ENCODE measurements around the gene SYP.

Gene SYP

DNA sequence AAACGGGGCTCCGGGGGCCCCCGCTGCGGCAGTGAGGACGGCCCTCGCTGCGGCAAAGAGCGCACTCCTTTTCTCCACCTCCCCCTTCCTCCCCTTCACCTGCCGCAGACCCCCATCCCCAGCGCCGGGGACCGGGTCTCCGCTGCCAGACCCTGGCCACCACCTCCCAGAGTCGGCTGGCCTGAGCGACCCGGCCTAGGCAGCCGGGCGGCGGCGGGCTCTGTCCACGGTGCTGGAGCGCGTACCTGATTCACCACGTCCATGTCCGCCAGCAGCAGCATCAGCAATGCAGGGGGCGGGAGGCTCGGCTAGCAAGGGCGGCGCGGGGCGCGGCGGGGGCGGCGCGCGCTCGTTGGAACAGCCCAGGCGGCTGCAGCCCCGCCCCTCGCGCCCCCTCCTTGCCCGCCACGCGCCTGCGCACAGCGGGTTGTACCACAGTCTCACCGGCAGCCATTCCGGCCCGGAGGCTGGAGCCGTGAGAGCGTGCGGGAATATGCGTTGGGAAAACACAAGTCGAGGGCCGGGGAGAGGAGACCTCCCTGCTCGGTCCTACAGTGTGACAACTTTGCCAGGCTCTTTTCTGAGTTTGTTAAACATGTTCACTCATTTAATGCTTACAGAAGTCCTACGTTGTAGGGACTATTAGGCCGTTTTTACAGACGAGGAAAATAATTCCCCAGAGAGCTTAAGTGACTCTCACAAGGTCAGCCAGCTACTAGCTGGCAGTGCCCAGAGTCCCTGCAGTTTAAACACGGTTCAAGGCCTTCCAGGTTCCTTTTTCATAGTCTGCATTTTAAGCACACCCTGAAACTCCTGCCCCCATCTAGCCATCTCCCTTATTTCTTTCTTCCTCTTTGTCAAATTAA is at the start of gene SYP:
TSS of gene SYP (minus strand) at position 288 of the 866 bp plus-strand sequence. CDS start at position 281, 7 bp downstream.
- no peaks in the 10 kb centered on the region for H3K36me3 ChIP-seq (ENCODE audit: control insufficient read depth in 5 of 5, insufficient read depth in 5 of 5, low read length in 5 of 5)
- H3K9me3 ChIP-seq (ENCODE audit: control insufficient read depth in 5 of 5, low read length in 5 of 5), result no peaks in the 10 kb centered on the region
- H3K9ac ChIP-seq (ENCODE audit: low read length in 5 of 5), result peak within 1 kb of the TSS in 1 of 5 donors; percentile 42
- no peak within 1 kb of the TSS for H3K27ac ChIP-seq (ENCODE audit: low read depth, low read length)
- peaks cover 0 to 14% (median 6%) of the 10 kb centered on the region in 5 donors for H3K27me3 ChIP-seq (ENCODE audit: control insufficient read depth in 5 of 5, insufficient read depth in 4 of 5, low read length in 5 of 5)
- peak within 1 kb of the TSS; percentile 13 to 59 (median 42) for H3K4me3 ChIP-seq (ENCODE audit: low read depth in 1 of 5, low read length in 5 of 5)
- H3K4me1 ChIP-seq (ENCODE audit: control insufficient read depth in 5 of 5, insufficient read depth in 5 of 5, low read length in 5 of 5), result peaks cover 0 to 11% (median 6%) of the 10 kb centered on the region in 5 donors

DNA sequence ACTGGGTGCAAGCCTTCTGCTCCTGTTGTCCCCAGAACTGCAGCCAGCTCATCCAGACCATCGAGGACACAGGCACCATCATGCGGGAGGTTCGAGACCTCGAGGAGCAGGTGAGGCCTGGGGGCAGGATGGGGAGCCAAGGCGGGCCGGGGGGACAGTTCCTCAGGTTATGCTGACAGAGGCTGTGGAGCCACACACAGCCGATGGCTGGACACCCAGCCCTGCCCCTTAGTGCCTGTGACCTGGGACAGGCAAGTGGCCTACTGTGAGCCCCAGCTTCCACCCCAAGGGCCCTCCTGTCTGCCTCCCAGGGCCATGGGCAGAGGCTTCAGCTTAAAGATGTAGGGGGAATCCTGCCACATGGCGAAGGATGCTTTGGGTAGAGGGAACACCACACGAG is 49.6 kb upstream of the SYP start:
- H3K4me3 ChIP-seq (ENCODE audit: low read depth in 1 of 5, low read length in 5 of 5), result no peak overlapping the region
- peaks cover 0 to 2% (median 0%) of the 10 kb centered on the region in 5 donors for H3K9me3 ChIP-seq (ENCODE audit: control insufficient read depth in 5 of 5, low read length in 5 of 5)
- no peak overlapping the region for H3K27ac ChIP-seq (ENCODE audit: low read depth, low read length)
- H3K27me3 ChIP-seq (ENCODE audit: control insufficient read depth in 5 of 5, insufficient read depth in 4 of 5, low read length in 5 of 5), result peaks cover 0 to 16% (median 3%) of the 10 kb centered on the region in 5 donors
- H3K36me3 ChIP-seq (ENCODE audit: control insufficient read depth in 5 of 5, insufficient read depth in 5 of 5, low read length in 5 of 5), result peaks cover 0 to 50% (median 33%) of the 10 kb centered on the region in 5 donors
- H3K4me1 ChIP-seq (ENCODE audit: control insufficient read depth in 5 of 5, insufficient read depth in 5 of 5, low read length in 5 of 5), result no peaks in the 10 kb centered on the region
- no peak overlapping the region for H3K9ac ChIP-seq (ENCODE audit: low read length in 5 of 5)

DNA sequence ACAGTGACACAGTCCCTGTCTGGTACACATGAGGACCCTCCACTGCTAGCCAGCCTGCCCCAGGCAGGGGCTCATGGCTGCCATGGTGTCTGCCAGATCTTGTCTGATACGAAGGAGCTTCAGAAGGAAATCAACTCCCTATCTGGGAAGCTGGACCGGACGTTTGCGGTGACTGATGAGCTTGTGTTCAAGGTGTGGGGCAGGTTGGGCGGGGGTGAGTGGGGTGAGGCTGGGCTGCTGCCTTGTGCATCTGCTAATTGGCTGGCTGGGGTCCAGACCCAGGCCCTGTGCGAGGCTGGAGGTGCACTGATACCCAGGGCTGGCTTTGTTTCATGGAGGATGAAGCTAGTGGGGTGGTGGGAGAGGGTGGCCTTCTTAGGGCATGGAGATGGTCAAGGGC is 49.1 kb upstream of the SYP start:
- no peak overlapping the region for H3K27ac ChIP-seq (ENCODE audit: low read depth, low read length)
- H3K9me3 ChIP-seq (ENCODE audit: control insufficient read depth in 5 of 5, low read length in 5 of 5), result peaks cover 0 to 2% (median 0%) of the 10 kb centered on the region in 5 donors
- H3K27me3 ChIP-seq (ENCODE audit: control insufficient read depth in 5 of 5, insufficient read depth in 4 of 5, low read length in 5 of 5), result peaks cover 0 to 16% (median 3%) of the 10 kb centered on the region in 5 donors
- H3K4me1 ChIP-seq (ENCODE audit: control insufficient read depth in 5 of 5, insufficient read depth in 5 of 5, low read length in 5 of 5), result no peaks in the 10 kb centered on the region
- H3K9ac ChIP-seq (ENCODE audit: low read length in 5 of 5), result no peak overlapping the region
- H3K4me3 ChIP-seq (ENCODE audit: low read depth in 1 of 5, low read length in 5 of 5), result no peak overlapping the region
- H3K36me3 ChIP-seq (ENCODE audit: control insufficient read depth in 5 of 5, insufficient read depth in 5 of 5, low read length in 5 of 5), result peaks cover 0 to 55% (median 36%) of the 10 kb centered on the region in 5 donors

DNA sequence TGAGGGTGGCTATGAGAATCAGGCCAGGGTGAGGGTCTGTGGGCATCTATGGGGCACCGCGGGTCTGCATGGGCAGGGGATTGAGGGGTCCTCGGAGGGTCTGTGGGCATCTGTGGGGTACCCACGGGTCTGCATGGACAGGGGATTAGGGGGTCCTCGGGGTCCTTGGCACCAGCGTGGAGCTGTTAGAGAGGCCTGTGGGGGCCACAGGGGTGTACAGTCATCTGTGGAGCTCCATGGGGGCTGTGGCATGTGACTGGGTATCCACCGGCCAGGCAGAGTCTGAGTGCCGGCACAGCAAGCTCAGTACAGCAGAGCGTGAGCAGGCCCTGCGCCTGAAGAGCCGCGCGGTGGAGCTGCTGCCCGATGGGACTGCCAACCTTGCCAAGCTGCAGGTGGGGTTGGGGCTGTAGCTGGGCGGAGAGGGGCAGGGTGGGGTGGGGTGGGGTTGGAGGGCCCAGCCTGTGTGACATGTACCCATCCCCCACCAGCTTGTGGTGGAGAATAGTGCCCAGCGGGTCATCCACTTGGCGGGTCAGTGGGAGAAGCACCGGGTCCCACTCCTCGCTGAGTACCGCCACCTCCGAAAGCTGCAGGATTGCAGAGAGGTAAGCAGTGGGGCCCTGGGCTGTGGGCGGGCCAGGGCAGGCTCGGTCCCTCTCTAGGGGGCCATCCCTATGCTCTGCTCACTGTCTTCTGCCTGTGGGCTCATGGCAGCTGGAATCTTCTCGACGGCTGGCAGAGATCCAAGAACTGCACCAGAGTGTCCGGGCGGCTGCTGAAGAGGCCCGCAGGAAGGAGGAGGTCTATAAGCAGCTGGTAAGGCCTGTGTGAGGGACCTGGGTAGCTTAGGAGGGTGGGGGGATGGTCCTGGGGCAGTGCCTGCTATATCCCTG is 48.2 kb upstream of the SYP start:
- no peak overlapping the region for H3K4me3 ChIP-seq (ENCODE audit: low read depth in 1 of 5, low read length in 5 of 5)
- H3K9me3 ChIP-seq (ENCODE audit: control insufficient read depth in 5 of 5, low read length in 5 of 5), result peaks cover 0 to 2% (median 0%) of the 10 kb centered on the region in 5 donors

DNA sequence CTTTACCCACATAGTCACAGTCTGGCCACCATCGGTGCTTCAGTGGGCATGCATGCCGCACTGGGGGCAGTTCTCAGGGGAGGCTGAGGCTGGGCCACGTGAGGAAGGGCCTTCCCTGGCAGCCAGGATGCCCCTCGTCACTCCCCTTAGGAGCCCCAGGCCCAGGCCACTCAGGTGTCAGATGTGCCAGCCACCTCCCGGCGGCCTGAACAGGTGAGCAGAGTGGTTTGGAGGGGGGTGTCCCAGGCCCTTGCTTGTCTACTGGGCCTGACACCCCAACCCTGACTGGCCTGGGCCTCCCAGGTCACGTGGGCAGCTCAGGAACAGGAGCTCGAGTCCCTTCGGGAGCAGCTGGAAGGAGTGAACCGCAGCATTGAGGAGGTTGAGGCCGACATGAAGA is 47.4 kb upstream of the SYP start:
- peaks cover 0 to 2% (median 0%) of the 10 kb centered on the region in 5 donors for H3K9me3 ChIP-seq (ENCODE audit: control insufficient read depth in 5 of 5, low read length in 5 of 5)
- no peak overlapping the region for H3K4me3 ChIP-seq (ENCODE audit: low read depth in 1 of 5, low read length in 5 of 5)
- H3K27me3 ChIP-seq (ENCODE audit: control insufficient read depth in 5 of 5, insufficient read depth in 4 of 5, low read length in 5 of 5), result peaks cover 0 to 14% (median 6%) of the 10 kb centered on the region in 5 donors
- no peaks in the 10 kb centered on the region for H3K4me1 ChIP-seq (ENCODE audit: control insufficient read depth in 5 of 5, insufficient read depth in 5 of 5, low read length in 5 of 5)
- H3K27ac ChIP-seq (ENCODE audit: low read depth, low read length), result no peak overlapping the region
- H3K36me3 ChIP-seq (ENCODE audit: control insufficient read depth in 5 of 5, insufficient read depth in 5 of 5, low read length in 5 of 5), result peaks cover 0 to 71% (median 51%) of the 10 kb centered on the region in 5 donors
- no peak overlapping the region for H3K9ac ChIP-seq (ENCODE audit: low read length in 5 of 5)

More for the DNA sequence above, 48.2 kb upstream of the SYP start:
- peaks cover 0 to 16% (median 6%) of the 10 kb centered on the region in 5 donors for H3K27me3 ChIP-seq (ENCODE audit: control insufficient read depth in 5 of 5, insufficient read depth in 4 of 5, low read length in 5 of 5)
- H3K27ac ChIP-seq (ENCODE audit: low read depth, low read length), result no peak overlapping the region
- no peak overlapping the region for H3K9ac ChIP-seq (ENCODE audit: low read length in 5 of 5)
- peaks cover 0 to 63% (median 43%) of the 10 kb centered on the region in 5 donors for H3K36me3 ChIP-seq (ENCODE audit: control insufficient read depth in 5 of 5, insufficient read depth in 5 of 5, low read length in 5 of 5)
- H3K4me1 ChIP-seq (ENCODE audit: control insufficient read depth in 5 of 5, insufficient read depth in 5 of 5, low read length in 5 of 5), result no peaks in the 10 kb centered on the region

DNA sequence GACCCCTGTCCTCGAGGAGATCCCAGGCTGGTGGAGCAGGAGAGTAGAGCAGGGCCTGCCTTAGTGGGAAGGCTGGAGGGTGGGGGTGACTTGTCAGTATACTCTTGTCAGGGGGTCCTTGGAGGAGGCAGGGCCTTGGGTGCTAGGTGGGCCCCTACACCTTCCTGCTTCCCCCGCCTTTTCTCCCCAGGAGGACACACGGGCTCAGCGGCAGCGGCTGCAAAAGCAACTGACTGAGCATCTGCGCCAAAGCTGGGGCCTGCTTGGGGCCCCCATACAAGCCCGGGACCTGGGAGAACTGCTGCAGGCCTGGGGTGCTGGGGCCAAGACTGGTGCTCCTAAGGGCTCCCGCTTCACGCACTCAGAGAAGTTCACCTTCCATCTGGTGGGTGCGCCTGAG is 46.5 kb upstream of the SYP start:
- peaks cover 0 to 2% (median 0%) of the 10 kb centered on the region in 5 donors for H3K9me3 ChIP-seq (ENCODE audit: control insufficient read depth in 5 of 5, low read length in 5 of 5)
- H3K27me3 ChIP-seq (ENCODE audit: control insufficient read depth in 5 of 5, insufficient read depth in 4 of 5, low read length in 5 of 5), result peaks cover 0 to 14% (median 6%) of the 10 kb centered on the region in 5 donors
- H3K36me3 ChIP-seq (ENCODE audit: control insufficient read depth in 5 of 5, insufficient read depth in 5 of 5, low read length in 5 of 5), result peaks cover 0 to 78% (median 54%) of the 10 kb centered on the region in 5 donors
- no peaks in the 10 kb centered on the region for H3K4me1 ChIP-seq (ENCODE audit: control insufficient read depth in 5 of 5, insufficient read depth in 5 of 5, low read length in 5 of 5)
- no peak overlapping the region for H3K27ac ChIP-seq (ENCODE audit: low read depth, low read length)
- H3K9ac ChIP-seq (ENCODE audit: low read length in 5 of 5), result no peak overlapping the region
- no peak overlapping the region for H3K4me3 ChIP-seq (ENCODE audit: low read depth in 1 of 5, low read length in 5 of 5)

DNA sequence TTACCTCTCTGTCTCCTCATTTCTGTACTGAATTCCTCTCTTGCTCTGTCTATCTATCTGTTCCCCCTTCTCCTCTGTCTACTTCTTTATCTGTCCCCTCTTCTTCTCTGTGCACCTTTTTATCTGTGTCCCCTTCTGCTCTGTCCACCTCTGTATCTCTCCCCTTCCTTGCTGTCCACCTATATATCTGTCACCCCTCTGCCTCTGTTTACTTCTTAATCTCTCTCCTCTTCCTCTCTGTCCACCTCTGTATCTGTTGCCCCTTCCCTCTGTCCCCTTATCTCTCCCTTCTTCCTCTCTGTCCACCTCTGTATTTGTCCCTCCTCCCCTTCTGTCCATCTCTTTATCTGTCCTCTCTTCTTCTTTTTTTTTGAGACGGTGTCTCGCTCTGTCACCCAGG is 44.2 kb upstream of the SYP start:
- no peak overlapping the region for H3K4me3 ChIP-seq (ENCODE audit: low read depth in 1 of 5, low read length in 5 of 5)
- no peaks in the 10 kb centered on the region for H3K4me1 ChIP-seq (ENCODE audit: control insufficient read depth in 5 of 5, insufficient read depth in 5 of 5, low read length in 5 of 5)
- no peaks in the 10 kb centered on the region for H3K9me3 ChIP-seq (ENCODE audit: control insufficient read depth in 5 of 5, low read length in 5 of 5)
- peaks cover 0 to 10% (median 4%) of the 10 kb centered on the region in 5 donors for H3K27me3 ChIP-seq (ENCODE audit: control insufficient read depth in 5 of 5, insufficient read depth in 4 of 5, low read length in 5 of 5)
- H3K27ac ChIP-seq (ENCODE audit: low read depth, low read length), result no peak overlapping the region
- H3K36me3 ChIP-seq (ENCODE audit: control insufficient read depth in 5 of 5, insufficient read depth in 5 of 5, low read length in 5 of 5), result peaks cover 0 to 69% (median 44%) of the 10 kb centered on the region in 5 donors
- no peak overlapping the region for H3K9ac ChIP-seq (ENCODE audit: low read length in 5 of 5)

DNA sequence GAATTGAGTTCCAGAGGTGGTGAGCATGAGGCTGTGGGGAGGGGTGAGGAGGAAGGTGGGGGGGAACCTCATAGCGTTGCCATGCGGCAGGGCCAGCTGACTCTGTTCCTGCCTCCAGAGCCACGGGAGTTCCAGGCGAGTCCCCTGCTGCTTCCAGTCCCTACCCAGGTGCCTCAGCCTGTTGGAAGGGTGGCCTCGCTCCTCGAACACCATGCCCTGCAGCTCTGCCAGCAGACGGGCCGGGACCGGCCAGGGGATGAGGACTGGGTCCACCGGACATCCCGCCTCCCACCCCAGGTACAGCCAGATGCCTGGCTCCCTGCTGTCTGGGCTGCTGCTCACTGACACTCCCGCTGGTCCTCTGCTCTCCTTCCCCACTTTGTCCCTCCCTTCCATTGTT is 43.2 kb upstream of the SYP start:
- Histone ChIP-seq H3K9me3 (ENCODE audit: control insufficient read depth in 5 of 5, low read length in 5 of 5) (no peaks in the 10 kb centered on the region), H3K27me3 (ENCODE audit: control insufficient read depth in 5 of 5, insufficient read depth in 4 of 5, low read length in 5 of 5) (peaks cover 0 to 7% (median 0%) of the 10 kb centered on the region in 5 donors), H3K36me3 (ENCODE audit: control insufficient read depth in 5 of 5, insufficient read depth in 5 of 5, low read length in 5 of 5) (peaks cover 0 to 60% (median 37%) of the 10 kb centered on the region in 5 donors), H3K27ac (ENCODE audit: low read depth, low read length) (no peak overlapping the region), H3K4me1 (ENCODE audit: control insufficient read depth in 5 of 5, insufficient read depth in 5 of 5, low read length in 5 of 5) (no peaks in the 10 kb centered on the region), H3K9ac (ENCODE audit: low read length in 5 of 5) (no peak overlapping the region), H3K4me3 (ENCODE audit: low read depth in 1 of 5, low read length in 5 of 5) (no peak overlapping the region)

DNA sequence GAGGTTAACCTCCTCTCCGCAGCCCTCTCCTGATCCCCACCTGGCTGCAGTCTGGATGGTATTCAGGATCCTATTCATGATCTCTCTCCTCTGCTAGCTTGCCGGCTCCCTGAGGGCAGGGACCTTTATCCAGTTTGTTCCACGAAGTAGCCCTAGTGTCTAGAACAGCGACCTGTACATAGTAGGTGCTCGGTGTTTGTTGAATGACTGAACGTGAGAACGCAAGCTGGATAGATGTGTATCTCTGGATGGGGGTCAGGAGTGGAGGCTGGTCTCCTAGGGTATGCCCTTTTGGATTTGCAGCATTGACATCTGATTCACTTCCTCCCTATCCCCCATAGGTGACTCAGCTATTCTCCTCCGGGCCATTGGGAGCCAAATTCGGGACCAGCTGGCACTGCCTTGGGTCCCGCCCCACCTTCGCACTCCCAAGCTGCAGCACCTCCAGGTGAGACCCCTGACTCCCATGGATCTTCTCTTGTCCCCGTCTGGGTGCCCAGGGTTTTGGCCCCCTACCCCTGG is 42.6 kb upstream of the SYP start:
- Histone ChIP-seq H3K27me3 (ENCODE audit: control insufficient read depth in 5 of 5, insufficient read depth in 4 of 5, low read length in 5 of 5) (peaks cover 0 to 6% (median 0%) of the 10 kb centered on the region in 5 donors), H3K27ac (ENCODE audit: low read depth, low read length) (no peak overlapping the region), H3K4me3 (ENCODE audit: low read depth in 1 of 5, low read length in 5 of 5) (no peak overlapping the region), H3K36me3 (ENCODE audit: control insufficient read depth in 5 of 5, insufficient read depth in 5 of 5, low read length in 5 of 5) (peaks cover 0 to 55% (median 33%) of the 10 kb centered on the region in 5 donors), H3K9me3 (ENCODE audit: control insufficient read depth in 5 of 5, low read length in 5 of 5) (no peaks in the 10 kb centered on the region), H3K4me1 (ENCODE audit: control insufficient read depth in 5 of 5, insufficient read depth in 5 of 5, low read length in 5 of 5) (no peaks in the 10 kb centered on the region), H3K9ac (ENCODE audit: low read length in 5 of 5) (no peak overlapping the region)

All from subcutaneous abdominal adipose tissue (tissue), 5 donors.